GM12801 (cell line): Measurements from ENCODE around the gene TNFRSF11A.

ENCODE experiments used
- TF ChIP-seq, protein P1 (sequence below): IDR thresholded peaks from one replicate; pipeline ENCODE4 v1.5.1; 2011; ENCODE audit warnings: control low read depth; ENCODE audit not compliant: insufficient read length; ENCODE audit errors: extremely low read depth

The TNFRSF11A gene

DNA sequence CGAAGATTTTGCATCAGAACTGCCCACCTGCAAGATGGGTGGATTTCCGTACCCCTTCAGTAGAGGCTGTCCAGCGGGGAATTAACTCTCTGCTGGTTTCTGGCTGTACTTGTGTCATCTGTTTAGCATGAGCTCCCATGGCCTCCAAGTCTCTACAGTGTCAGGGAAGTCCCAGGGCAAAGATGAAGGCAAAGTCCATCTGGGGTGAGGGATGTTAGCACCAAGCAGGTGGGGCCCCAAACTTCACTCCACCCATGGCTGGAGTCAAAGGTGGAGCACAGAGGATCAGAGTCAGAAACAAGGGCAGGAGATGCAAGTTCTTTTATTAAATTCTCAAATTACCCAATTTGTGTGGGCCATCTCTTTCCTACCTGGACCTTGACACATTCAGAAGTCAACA lies 78.0 kb downstream of the TNFRSF11A start:
- TF ChIP-seq, protein P1, sequence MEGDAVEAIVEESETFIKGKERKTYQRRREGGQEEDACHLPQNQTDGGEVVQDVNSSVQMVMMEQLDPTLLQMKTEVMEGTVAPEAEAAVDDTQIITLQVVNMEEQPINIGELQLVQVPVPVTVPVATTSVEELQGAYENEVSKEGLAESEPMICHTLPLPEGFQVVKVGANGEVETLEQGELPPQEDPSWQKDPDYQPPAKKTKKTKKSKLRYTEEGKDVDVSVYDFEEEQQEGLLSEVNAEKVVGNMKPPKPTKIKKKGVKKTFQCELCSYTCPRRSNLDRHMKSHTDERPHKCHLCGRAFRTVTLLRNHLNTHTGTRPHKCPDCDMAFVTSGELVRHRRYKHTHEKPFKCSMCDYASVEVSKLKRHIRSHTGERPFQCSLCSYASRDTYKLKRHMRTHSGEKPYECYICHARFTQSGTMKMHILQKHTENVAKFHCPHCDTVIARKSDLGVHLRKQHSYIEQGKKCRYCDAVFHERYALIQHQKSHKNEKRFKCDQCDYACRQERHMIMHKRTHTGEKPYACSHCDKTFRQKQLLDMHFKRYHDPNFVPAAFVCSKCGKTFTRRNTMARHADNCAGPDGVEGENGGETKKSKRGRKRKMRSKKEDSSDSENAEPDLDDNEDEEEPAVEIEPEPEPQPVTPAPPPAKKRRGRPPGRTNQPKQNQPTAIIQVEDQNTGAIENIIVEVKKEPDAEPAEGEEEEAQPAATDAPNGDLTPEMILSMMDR = no peak

DNA sequence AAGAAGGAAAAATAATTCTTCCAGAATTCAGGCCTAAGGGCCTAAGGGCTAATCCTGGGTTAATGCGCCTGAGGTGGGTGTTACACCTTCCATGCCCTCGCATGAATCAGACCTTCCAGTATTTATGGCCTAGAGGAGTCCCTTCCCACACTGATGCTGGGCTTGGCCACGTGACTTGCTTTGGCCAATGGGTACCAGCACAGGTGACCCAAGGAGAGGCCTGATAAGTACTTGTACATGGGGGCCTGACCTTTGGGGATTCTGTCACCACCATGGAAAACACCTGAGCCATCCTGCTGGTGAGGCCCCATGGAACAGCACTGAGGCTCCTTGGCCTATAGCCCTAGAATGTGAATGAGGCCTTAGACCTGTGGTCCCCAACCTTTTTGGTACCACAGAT lies 79.8 kb downstream of the TNFRSF11A start:
- TF ChIP-seq, protein P1 = no peak

DNA sequence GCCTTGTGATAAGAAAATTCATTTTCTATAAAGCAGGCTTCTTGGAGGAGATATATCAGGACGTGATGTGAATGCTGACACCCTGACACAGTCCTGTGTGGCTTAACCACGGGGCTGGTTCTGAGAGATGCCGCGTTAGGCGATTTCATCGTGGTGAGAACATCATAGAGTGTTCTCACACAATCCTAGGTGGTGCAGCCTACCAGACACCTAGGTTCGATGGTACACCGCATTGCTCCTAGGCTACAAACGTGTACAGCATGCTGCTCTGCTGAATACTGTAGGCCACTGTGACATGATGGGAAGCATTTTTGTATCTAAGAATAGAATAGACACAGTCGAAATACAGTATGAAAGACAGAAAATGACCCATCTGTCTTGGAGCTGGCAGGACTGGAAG lies 82.5 kb downstream of the TNFRSF11A start:
- TF ChIP-seq, protein P1 = no peak

DNA sequence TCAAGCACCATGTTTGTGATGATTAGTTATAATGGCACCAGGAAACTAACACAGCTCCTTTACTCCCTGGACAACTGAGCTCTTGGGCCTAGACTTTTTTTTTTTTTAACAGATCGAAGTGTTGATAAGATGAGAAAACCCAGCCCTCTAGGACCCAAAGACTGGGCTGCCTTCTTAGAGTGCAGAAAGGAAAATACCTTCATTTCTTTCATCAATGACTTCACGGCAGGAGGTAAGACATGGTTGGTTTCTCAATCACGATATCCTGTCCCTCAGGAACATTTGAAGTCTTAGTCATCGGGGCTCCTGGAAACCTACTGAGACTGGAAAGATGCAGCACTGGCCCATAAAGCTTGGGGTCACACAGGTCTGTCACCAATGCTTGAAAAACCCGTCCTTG lies 84.7 kb downstream of the TNFRSF11A start:
- TF ChIP-seq, protein P1 = no peak

DNA sequence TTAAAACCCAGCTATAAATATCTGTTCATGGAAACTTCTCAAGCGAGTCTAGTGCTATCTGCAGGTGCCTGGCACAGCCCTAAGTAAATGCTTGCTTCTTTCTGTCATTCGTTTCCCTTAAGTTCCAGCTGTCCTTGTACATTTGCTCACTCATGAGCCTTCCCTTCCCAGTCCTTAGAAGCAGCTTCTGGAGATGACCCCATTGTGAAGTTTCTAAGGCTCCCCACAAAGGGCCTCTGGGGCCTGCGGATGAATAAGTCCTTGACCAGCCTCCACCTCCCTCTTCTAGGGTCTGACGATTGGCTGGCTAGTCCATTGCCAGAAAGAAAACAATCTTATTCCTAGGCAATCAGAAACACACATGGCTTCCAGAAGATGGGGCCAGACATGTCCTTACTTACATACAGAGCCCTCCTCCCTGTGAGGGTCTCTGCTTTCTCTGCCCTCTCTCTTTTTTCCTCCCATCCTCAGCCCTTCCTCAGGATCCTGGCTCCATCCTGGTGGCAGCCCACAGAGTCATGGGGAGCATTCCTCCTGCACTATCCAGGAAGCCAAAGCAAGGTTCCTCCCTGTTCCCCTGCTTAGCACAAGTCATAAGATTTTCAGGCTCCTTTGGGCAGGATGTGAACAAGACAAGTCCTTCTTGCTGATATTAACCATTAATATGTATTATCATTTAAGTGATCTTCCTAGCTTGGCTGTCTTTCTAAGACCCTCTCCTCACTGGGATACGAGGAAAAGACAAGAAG lies 87.3 kb downstream of the TNFRSF11A start:
- TF ChIP-seq, protein P1 = no peak

DNA sequence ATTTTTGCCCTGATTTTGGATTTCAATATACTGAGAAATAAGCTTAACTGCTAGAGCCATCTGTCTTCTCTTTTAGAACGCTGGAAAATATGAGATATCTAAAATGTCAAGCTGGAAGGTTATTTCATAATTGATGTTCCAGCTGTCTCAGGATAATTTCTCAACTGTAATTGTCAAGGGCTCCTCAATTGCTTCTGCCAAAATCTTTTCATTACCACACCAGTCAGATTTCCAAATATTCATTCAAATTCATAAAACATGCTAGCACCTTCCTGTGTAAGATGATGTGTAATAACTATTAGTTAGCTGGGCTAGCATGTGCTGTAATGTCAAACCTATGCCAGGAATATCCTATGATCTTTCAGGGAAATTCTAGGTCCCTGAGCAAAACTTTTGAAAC lies 88.1 kb downstream of the TNFRSF11A start:
- TF ChIP-seq, protein P1 = no peak

DNA sequence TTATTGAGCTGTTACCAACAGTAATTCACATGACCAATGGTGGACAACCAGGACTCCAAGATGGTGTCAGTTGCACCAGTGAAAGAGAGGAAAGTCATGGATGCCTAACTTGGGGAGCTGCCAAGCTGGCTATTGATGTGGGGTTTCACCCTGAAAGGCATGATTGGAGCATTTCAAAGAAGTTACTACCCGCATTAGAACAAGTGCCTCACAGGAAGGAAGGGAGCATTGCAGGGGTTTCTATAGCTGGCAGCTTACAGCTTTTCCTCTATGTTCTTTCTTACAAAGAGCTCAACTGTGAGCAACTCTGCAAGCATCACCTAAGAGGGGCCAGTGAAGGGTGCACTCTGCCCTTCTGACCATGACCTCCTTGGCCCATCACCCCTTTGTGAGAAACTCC lies 93.1 kb downstream of the TNFRSF11A start:
- TF ChIP-seq, protein P1 = no peak
